Kidney capillary endothelial cell (primary cell): ENCODE data around the gene WDR82.

Experiments
- DNase-seq: peaks from one replicate; pipeline ENCODE4 v3.0.0-alpha.2; 2018; ENCODE audit warnings: low spot score

WDR82 gene, protein sequence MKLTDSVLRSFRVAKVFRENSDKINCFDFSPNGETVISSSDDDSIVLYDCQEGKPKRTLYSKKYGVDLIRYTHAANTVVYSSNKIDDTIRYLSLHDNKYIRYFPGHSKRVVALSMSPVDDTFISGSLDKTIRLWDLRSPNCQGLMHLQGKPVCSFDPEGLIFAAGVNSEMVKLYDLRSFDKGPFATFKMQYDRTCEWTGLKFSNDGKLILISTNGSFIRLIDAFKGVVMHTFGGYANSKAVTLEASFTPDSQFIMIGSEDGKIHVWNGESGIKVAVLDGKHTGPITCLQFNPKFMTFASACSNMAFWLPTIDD

DNA sequence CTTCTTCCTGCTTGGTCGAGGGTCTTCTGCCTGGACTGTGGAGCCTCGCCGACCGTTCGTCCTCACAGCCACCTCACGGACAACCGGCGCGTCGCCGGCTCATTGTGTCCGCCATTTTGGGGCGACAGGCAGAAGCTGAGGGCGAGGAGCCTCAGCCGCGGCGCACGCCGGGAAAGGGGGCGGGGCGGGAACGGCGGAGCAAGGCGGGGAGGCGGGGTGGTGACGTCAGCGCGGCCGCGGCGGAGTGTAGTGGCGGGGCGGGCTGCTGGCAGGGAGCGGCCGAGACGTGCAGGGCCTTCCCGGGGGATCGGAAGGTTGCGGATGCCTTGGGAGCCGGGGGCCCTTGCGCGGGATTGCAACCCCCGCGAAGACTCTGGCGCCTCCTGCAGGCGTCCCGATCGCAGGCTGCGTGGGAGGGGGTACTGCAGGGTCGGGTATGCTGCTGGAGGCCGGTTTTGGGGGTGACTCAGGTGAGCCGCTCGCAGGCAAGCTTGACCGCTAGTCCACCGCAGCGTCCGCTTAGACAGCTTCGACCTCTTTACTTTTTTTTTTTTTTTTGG, at the start of gene WDR82:
TSS of gene WDR82 (minus strand) at position 140 of the 560 bp plus-strand sequence. CDS start 288 bp downstream, outside the sequence.
- peak; percentile 94 for DNase-seq

DNA sequence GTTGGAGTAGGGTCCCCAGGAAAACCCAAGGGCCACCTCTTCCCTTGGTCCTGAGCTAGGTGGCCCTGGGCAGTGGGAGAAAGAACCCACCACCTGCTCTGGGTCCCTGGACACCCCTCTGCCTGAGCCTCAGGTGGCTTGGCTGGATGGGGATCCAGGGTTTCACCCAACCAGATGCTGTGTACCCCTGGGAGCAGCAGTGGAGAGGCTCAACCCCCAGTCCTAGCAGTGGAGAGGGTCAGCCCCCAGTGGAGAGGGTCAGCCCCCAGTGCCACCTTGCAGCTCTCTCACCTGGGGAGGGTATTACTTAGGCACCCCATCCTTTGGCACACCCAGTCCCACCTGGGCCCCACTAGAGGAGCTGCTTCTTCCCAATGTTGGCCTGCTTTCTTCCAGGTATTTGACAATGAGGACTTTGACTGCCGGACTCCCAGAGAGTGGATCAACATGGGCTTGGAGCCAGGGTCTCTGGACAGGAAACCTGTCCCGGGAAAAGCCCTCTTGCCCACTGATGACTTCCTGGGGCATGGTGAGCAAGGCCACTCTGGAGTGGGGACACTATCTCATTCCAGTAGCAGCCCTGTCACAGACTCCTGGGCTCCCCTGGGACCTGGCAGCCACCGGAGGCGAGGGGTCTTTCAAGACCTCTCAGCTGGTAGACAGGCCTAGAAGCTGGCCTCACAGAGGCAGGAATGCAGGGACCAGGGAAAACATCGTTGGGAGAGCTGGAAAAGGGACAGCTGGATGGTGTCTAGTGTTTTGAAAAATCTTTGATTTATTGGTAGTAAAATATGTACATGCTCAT, 49.2 kb upstream of the WDR82 start:
- no peak for DNase-seq

DNA sequence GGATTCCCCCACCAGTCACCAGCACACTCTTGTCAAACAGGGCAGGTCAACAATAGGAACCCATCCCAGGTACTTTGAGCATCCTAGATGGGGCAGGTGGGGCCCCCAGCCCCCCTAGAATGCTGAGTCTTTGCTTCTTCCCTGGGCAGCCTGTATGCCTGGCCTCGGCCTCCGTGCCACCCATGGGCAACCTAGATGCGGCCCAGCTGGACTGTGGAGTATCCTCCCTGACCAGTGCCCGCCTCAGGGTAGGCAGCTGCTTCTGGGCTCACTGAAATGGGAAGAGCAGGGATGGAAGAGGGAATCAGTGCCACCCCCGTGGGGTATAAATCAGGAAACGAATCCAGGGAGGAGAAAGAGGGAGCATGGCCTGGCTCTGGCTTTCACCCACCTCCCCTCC, 48.5 kb upstream of the WDR82 start:
- no peak for DNase-seq

DNA sequence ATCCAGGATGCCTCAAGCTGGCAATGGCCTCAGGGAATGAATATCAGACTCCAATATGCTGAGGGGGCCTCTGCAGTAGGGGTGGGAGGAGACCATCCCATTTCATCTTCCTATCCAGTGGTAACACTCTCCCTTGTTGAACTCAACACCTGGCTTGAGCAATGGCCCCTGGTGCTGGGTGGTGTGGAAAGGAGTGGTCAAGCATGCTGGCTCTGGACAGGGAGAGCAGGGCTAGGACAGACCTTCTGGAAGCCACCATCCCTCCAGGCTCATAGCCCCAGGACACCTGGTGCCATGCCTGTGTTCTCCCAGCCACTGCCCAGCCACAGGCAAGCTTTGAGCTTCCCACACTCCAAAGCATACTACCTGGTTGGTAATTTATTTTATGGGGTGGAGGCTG, 47.2 kb upstream of the WDR82 start:
- no peak for DNase-seq

DNA sequence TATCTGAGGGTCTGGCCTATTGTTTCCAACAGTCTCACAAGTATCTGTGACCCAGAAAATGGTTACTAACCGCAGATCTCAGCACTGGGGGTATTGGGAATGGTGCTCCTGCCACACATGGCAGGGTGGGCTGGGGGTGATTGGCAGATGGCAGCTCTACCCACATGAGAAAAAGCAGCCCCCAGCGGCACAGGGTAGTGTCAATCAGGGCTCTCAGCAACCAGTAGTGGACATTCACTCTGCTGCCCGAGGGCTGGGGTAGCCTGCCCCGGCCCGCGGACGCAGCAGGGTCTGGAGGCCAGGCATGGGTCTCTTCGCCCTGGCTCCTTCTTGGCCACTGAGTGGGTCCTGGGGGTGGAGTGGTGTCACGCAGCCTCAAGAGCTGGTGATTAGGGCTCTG, 46.2 kb upstream of the WDR82 start:
- DNase-seq: no peak

DNA sequence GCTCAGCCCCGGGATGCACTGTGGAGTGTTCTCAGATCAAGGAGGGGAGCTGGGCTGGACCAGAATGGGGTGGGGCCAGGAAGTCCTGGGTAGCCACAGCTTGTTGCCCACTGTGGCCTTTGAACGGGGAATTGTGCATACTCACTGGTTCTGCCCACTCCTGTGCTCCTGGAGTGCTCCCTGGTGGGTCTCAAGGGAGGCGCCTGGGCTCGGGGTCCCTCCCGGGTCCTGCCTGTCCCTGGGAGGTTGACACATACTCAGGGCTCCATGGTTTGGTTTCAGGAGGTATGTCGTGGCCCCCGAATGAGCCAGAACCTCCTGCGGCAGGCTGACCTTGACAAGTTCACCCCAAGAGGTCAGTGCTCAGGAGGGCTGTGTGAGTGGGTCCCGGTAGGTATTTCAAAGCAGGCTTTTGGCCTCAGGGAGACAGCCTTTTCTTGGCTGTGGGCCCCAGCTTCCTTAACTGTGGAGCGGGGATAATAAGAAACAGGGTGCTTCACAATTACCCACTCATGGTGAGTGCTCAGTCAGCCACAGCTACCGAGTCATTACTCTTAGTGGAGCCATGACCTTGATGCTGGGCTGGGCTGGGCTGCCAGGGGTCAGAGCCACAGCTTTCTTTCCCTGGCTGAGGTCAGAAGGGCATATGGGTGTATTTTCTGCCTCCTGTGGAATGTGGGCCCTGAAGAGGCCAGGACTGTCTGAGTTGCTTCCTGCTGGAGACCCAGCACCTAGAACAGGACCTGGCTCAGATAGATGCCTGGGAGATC, 45.3 kb upstream of the WDR82 start:
- DNase-seq: no peak

DNA sequence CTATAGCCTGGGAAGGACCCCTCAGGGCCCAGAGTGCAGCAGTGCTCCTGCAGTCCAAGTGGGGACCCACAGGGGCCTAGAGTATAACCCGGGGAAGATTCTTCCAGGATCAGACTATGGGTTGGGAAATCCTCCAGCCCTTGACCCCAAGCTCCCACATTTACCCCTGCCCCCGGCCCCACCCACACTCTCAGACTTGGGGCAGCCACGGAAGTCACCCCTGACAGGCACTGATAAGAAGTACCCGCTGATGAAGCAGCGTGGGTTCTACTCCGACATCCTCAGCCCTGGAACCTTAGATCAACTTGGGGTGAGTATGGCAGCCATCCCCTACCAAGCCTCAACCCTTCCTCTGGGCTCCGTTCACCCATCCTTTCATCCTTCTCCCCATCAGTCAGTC, 44.0 kb upstream of the WDR82 start:
- DNase-seq: no peak

DNA sequence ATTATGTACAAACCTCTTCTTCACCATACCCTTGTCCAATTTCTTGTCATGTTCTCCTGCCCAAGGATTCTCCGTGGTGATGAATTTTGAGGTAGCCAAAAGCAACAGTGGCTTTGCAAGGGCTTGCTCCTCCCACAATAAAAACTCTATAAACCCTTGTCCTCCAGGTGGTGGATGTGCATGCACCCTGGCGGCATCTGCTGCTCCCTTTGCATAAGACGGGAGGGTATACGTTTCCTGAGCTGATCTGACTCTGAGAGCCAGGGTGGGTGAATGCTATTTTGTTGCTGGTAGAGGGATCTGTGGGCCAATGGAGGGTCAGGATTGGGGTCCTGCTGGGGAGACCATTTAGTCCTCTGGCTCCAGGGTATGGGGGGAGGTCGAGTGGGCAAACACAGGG, 43.0 kb upstream of the WDR82 start:
- no peak for DNase-seq

DNA sequence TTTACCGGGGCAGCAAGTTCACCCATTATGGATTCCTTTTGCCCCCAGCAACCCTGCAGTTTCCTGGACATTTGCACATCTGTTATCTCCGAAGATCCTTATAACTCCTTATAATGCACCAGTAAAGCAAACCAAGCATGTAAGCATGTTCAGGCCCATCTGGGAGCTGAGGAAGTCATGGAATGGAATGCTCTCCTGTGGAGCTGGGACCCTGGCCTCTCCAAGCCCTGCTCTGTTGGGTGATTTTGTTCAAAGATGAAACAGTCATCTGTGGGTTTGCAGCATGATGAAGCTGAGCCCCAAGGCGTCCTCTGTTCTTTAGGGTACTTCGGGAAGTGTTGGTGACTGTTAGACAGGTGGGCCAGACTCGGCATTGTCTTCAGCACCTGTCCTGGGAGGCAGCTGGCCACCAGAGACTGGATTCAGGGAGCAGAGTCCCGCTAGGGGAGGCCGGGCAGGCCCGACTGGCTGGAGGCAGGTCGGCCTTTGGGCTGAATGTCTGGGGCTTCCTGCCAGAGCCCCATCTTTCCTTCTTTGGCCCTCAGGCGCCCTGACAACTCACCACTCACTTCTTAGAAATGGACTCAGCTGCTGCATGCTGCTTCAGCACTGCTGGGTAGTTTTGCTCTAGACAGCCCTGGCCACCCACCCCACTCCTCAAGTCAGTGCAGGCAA, 41.6 kb upstream of the WDR82 start:
- no peak for DNase-seq

DNA sequence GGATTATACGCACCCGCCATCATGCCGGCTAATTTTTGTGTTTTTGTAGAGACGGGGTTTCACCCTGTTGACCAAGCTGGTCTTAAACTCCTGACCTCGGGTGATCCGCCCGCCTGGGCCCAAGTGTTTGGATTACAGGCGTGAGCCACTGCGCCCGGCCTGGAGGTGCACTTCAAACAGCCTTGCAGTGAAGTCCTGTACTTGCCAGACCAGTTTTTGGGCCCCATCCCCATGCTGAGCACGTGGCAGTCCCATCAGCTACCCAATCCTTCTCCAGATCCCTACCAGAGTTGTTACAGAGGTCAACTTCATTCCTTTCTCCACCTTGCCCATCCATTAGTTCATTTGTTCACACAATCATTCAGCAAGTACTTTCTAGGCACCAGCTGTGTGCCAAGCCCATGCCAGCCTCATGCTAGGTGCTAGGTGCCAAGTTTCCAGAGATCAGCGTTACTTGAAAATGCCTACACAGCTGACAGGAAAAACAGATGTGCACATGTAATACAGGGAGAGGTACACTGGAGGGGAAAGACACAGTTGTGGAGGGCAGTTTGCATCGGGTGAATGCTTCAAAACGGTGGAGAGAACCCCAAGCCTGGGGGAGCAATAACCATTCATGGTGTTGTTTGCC, 39.9 kb upstream of the WDR82 start:
- DNase-seq: no peak

DNA sequence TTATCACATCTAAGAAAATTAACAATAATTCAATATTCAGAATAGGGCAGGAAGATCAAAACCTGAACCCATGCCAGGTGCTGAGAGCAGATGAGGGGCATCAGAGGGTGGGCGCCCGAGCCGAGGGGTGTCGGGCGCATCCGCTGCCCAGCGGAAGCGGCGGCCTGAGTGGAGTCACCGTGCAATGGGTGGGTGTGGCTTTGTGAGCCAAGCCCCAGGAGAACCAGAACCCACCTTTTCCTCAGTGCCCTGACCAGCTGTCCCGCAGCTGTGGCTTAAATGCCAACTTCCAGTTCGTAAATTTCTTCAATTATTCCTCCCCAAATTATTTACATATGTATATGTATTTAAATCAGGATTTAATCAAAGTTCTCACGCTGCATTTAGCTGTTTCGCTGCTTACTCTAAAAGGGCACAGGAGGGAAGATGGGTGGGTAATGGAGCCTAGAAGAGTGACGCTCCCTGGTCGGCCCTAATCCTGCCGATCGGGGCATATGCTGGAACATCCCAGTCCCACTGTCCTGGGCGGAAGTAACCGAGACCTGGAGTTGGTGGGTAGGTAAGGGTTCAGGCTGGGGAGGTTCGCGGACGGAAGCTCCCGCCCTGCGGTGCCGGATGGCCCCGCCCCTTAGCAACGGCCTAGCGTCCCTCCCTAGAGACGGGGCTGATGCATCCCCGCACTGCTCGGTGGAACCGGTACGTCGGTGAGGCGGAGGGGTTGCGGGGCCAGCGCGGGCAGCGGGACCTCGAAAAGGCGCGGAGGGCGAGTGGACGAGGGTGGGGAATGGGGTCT, 39.0 kb upstream of the WDR82 start:
- no peak for DNase-seq

DNA sequence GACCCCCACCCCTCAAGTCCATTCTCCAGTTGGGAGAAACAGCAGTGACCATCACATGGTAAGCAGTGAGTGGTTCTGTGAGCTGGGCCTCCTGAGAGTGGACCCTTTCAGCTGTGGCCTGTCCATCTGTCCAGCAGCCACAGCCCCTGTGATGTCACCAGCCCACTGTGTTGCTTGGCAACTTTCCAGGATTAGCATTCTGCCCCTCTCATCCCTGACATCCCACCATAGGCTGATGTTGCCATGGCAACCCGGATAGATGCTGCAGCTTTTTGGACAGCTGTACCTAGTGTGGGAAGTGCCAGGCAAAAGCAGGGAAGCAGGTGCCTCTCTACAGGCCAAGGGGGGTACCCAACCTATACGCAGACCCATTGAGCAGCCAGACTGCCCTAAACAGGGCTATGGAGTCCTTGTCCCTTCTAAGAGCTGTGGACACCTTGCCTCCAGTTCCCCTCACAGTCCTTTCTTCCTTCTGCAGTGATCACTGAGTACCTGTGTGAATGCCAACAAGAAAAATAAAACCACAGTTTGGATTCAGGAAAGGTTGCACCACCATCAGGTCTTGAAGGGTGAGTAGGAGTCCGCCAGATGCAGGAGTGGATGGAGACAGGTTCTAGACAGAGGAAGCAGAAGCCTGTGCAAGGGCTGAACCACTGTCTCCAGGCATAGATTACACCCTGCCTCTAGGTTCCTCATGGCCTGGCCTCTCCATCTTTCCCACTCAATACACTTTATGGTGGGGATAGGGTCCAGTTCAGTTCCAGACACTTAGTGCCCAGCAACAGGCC, 37.7 kb upstream of the WDR82 start, which contains the start of gene DNAH1:
TSS of gene DNAH1 (plus strand) at position 343 of the 788 bp plus-strand sequence. CDS start 6,124 bp downstream, outside the sequence.
- no peak for DNase-seq

DNA sequence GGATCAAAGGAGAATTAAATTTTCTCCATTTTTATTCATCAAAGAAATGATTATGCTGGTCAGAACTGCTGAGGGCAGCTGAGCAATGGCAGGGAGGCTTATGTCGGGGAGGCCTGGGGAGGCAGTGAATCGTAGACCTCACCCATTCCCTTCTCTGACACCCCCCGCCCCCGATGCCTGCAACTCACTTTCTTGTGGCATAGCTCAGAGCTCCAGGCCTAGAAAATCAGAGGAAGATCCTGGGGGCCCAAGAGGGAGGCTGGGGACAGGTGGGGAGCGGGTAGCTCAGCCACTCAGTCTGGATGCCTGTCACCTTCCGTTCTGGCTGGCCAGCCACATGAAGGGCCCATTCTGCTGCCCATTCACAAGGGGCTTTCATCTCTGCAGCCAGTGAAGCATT, 36.6 kb upstream of the WDR82 start:
- DNase-seq: no peak

DNA sequence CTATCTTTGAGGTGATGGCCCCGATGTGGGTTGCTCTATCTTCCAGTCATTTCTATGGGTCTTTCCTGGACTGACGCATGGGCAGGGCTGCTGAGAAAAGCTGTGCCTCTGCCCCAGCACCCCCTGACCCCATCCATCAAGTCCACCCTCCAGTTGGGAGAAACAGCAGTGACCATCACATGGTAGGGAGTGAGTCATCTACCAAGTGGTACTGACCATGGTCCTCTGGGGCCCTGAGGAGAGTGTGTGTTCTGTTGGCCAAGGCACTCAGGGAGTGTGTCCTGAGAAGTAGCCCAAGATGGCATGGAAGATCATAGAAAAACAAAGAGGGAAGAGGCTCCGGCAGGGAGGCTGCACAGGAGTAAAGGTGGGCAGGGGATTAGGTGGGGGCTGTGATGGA, 36.0 kb upstream of the WDR82 start:
- DNase-seq: no peak

DNA sequence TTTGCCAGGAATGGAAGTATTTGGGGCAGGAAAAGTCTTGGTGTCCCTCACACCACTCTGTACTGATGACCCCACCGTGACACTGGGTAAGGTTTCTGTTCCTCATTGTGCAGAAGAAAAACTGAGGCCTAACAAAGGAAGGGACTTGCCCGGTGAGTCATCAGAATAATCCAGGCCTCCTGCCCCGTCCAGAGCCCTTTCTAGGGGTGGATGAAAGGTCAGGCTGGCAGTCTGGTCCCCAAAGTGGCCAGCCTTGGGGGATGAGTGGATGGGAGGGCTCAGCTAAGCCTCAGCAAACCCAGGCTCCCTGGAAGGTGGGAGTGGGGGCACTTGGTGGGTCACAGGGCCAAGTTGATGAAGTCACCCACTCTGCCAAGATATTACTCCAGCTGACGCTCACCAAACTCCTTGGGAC, 35.3 kb upstream of the WDR82 start:
- peak; percentile 48 for DNase-seq

DNA sequence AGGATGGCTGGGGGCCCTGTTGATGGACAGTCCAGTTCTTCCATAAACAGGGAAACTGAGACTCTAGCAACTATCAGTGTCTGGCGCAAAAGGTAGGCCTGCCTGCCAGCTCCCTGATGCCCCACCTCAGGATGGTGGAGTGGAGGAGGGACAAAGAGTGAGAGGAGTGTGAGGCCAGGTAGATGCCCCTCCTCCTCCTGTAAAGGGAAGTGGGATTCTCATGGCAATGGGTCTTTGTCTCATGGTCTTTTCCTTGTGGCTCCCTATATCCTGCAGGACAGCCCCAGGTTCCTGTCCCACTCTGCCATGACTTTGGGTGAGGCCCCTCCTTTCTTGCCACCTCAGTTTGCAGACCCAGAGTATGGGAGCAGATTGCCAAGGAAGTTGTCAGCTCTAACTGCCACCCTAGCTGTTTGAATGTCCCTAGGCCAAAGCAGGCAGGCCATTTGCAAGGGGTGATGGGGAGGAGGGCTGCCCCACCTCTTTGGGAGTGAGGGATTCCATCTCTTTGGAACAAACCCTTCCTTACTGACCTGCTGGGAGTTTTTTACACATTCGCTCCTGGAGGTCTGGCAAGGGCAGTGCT, 34.8 kb upstream of the WDR82 start:
- no peak for DNase-seq

DNA sequence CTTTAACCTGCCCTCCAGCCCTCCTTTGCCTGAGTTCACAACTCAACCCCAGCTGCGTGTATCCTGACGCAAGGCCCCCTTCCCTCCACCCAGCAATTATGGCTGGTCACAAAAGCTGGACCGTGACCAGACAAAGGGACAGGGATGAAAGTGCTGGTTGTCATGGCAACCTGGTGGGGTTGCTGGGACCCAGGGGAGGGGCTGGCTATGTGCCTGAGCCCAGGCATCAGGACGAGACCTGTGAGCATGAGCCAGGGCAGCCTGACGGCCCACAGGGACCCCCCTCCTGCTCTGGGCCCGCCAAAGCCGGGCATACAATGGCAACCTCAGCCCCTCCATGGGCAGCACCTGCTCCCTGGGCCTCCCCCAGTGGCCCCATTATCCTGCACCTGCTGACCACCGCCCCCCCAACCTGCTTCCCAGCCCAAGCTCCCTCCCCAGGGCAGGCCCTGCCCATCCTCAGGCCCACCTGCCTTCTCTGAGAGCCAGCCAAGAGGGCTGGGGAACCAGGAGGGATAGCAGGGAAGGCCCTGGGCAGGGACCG, 33.2 kb upstream of the WDR82 start:
- DNase-seq: no peak

DNA sequence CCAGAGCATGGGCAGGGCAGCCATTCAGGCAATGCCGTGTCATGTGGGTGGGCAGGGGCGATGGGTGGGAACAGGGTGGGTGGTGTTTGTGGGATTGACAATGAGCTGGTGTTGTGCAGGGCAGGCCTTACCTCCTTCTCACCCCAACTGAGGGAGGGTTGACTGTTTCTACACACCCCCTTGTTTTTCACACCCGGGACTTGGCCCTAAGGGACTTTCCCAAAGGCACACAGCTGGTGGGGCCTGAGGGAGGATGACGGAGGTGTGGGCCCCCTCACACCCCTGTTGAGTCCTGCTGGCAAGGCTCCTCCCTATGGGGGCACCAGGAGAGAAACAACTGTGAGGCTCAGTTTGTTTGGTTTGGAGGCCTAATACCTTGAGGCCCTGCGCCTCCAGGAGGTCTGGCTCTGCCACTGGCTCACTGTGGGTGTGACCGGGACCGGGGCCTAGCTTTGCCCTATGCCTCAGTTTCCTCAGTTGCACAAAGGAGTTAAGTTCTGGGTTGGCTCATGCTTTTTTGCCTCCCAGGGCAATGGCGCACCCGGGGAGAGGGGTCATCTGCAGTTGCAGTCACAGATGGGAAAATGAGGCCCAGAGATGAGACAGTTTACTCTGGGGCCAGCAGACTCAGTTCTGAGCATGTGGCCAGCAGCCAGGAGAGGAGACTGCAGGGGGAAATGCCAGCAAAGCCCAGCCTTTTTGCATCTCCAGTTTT, 32.6 kb upstream of the WDR82 start:
- DNase-seq: no peak
